ENCODE results near the gene TGM1.
"Not testable (repeated sequence)": the region's sequence is repeated elsewhere in the genome, so short reads cannot be mapped to it uniquely, and the experiment has no call there.

Gene TGM1

DNA sequence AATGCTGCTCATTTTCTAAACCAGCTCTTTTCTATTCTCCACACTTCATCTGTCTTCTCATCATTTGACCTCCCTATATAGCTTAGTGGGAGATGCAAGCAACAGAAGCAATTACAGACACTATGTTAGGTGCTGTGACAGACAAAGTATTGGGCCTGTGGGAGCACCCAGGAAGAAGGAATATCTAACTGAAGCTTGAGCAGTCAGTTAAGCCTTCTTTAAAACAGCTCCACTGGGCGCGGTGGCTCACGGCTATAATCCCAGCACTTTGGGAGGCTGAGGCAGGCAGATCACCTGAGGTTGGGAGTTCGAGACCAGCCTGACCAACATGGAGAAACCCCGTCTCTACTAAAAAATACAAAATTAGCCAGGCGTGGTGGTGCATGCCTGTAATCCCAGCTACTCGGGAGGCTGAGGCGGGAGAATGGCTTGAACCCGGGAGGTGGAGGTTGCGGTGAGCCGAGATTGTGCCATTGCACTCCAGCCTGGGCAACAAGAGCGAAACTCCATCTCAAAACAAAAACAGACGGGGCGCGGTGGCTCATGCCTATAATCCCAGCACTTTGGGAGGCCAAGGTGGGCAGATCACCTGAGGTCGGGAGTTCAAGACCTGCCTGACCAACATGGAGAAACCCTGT is 59.6 kb downstream of the TGM1 start:
- not testable (repeated sequence) for DNase-seq

DNA sequence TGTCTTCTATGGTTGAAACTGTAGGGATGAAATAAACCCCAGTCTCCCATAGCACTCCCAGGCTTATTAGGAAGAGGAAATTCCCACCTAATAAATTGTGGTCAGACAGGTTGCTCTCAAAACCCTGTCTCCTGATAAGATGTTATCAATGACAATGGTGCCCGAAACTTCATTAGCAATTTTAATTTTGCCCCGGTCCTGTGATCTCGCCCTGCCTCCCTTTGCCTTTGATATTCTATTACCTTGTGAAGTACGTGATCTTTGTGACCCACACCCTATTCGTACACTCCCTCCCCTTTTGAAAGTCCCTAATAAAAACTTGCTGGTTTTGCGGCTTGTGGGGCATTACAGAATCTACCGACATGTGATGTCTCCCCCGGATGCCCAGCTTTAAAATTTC is 60.4 kb downstream of the TGM1 start:
- not testable (repeated sequence) for DNase-seq

Measured in COR-L47 (cell line).